GM12878 (cell line): ENCODE data around the gene BSPRY. TPM values are rescaled to one million over a fixed set of nuclear protein-coding genes. Genes with fewer than 3 reads are reported as not detected.

Experiments
- ATAC-seq: fragments of 200-7000 bp; cut with Tn5 transposase; 3 replicates; pipeline ENCODE4 v1.9.1; 2020; ENCODE audit warnings: mild to moderate bottlenecking, moderate library complexity
- BruUV-seq: library from RNA; stranded (reverse); fragments of 400-500 nt; replicated peaks from 2 replicates; lab custom pipeline; 2021; lab: Mats Ljungman, UMichigan
- CTCF ChIA-PET: fragments of 300-600 bp; sonication (Branson Sonifier 250); formaldehyde crosslinking; extraction: SDS; loops from one replicate; lab custom pipeline; 2021; ENCODE audit warnings: inconsistent platforms; lab: Yijun Ruan, JAX
- POLR2A ChIA-PET: fragments of 350-600 bp; formaldehyde crosslinking; extraction: SDS; loops from one replicate; lab custom pipeline; 2021; ENCODE audit warnings: inconsistent platforms; lab: Charles Lee
- RAD21 ChIA-PET: fragments of 300-600 bp; sonication (Branson Sonifier 250); formaldehyde crosslinking; loops from one replicate; lab custom pipeline; 2023; ENCODE audit warnings: antibody characterized with exemption; ENCODE audit not compliant: unreplicated experiment; lab: Charles Lee
- SMC1A ChIA-PET: fragments of 300-600 bp; sonication (Branson Sonifier 250); formaldehyde crosslinking; loops from one replicate; lab custom pipeline; 2023; ENCODE audit not compliant: unreplicated experiment, uncharacterized antibody; lab: Charles Lee
- DNase-seq: peaks from one replicate; pipeline ENCODE4 v3.0.0-alpha.2; 2011; ENCODE audit warnings: low read depth, low spot score
- FAIRE-seq: peaks from 3 replicates; lab custom pipeline; 2011; peaks lifted over from hg19 to GRCh38; lab: Jason Lieb, UNC
- H2AFZ ChIP-seq: 2 replicates; pipeline ENCODE4 v1.6.0; 2011; ENCODE audit warnings: low read depth, low read length, control low read depth; ENCODE audit not compliant: control insufficient read depth
- H3K27ac ChIP-seq: 2 replicates; pipeline ENCODE4 v1.5.1; 2011; ENCODE audit warnings: control low read depth; ENCODE audit not compliant: control insufficient read depth, insufficient read depth
- H3K27me3 ChIP-seq, 2 experiments: replicated peaks in 1 of 2; 2 replicates each; pipeline versions ENCODE4 v1.6.0 to v1.6.1; 2011; ENCODE audit warnings: low read length in 1 of 2; ENCODE audit not compliant: control insufficient read depth in 2 of 2, insufficient read depth in 2 of 2
- H3K36me3 ChIP-seq, 2 experiments: 2 replicates each; pipeline ENCODE4 v1.5.1; 2011; ENCODE audit warnings: low read length in 1 of 2; ENCODE audit not compliant: control insufficient read depth in 2 of 2, insufficient read depth in 2 of 2
- H3K4me1 ChIP-seq: 2 replicates; pipeline ENCODE4 v1.6.1; 2011; ENCODE audit warnings: mild to moderate bottlenecking, low read length, moderate library complexity, mixed read lengths; ENCODE audit not compliant: control insufficient read depth, insufficient read depth
- H3K4me2 ChIP-seq: 2 replicates; pipeline ENCODE4 v1.6.0; 2011; ENCODE audit warnings: control low read depth; ENCODE audit not compliant: control insufficient read depth, insufficient read depth
- H3K4me3 ChIP-seq: fragments of 200-600 bp; sonication (generic); 2 replicates; pipeline ENCODE4 v1.5.1; 2016
- H3K79me2 ChIP-seq: 2 replicates; pipeline ENCODE4 v1.6.0; 2011; ENCODE audit warnings: low read length; ENCODE audit not compliant: control insufficient read depth, insufficient read depth
- H3K9ac ChIP-seq: 2 replicates; pipeline ENCODE4 v1.8.0; 2011; ENCODE audit warnings: low read length, control low read depth, mixed read lengths; ENCODE audit not compliant: control insufficient read depth, insufficient read depth
- H3K9me3 ChIP-seq: replicated peaks from 3 replicates; pipeline ENCODE4 v1.5.1; 2011; ENCODE audit warnings: mild to moderate bottlenecking, low read length; ENCODE audit not compliant: control insufficient read depth, insufficient read depth
- H4K20me1 ChIP-seq: 2 replicates; pipeline ENCODE4 v1.6.0; 2011; ENCODE audit not compliant: control insufficient read depth, insufficient read depth
- CHD2 ChIP-seq: IDR thresholded peaks from 2 replicates; pipeline ENCODE4 v1.6.1; 2011; ENCODE audit warnings: low read depth, low read length, improper control_type of control experiment, borderline replicate concordance
- CREM ChIP-seq: IDR thresholded peaks from 2 replicates; pipeline ENCODE4 v1.6.1; 2014; ENCODE audit warnings: antibody characterized with exemption, low read depth
- DPF2 ChIP-seq: fragments of 450-650 bp; IDR thresholded peaks from 2 replicates; pipeline ENCODE4 v1.6.1; 2017; ENCODE audit warnings: mild to moderate bottlenecking
- EGR1 ChIP-seq, 2 experiments: IDR thresholded peaks; 1 replicate in 1 of 2; 2 replicates in 1 of 2; pipeline ENCODE4 v1.6.1; 2011 to 2012; ENCODE audit warnings: low read depth in 2 of 2, low read length in 2 of 2, borderline replicate concordance in 1 of 2, mild to moderate bottlenecking in 1 of 2, moderate library complexity in 1 of 2
- IRF4 ChIP-seq: IDR thresholded peaks from 2 replicates; pipeline ENCODE4 v1.6.1; 2011; ENCODE audit warnings: low read depth, low read length
- MYC ChIP-seq: IDR thresholded peaks from 2 replicates; pipeline ENCODE4 v1.6.1; 2011; ENCODE audit warnings: mild to moderate bottlenecking, low read length, moderate library complexity, inconsistent platforms; ENCODE audit not compliant: insufficient read depth, insufficient replicate concordance, insufficient read length, severe bottlenecking
- PAX8 ChIP-seq: fragments of 450-650 bp; IDR thresholded peaks from 2 replicates; pipeline ENCODE4 v1.6.1; 2017; ENCODE audit warnings: mild to moderate bottlenecking, moderate library complexity
- SMARCA5 ChIP-seq: fragments of 450-650 bp; IDR thresholded peaks from 2 replicates; pipeline ENCODE4 v1.6.1; 2017; ENCODE audit warnings: mild to moderate bottlenecking
- SP1 ChIP-seq: IDR thresholded peaks from one replicate; pipeline ENCODE4 v1.6.1; 2011; ENCODE audit warnings: low read depth, low read length
- SUZ12 ChIP-seq: fragments of 200-600 bp; sonication (generic); IDR thresholded peaks from one replicate; pipeline ENCODE4 v1.6.1; 2018; ENCODE audit warnings: antibody characterized with exemption, mild to moderate bottlenecking; ENCODE audit not compliant: unreplicated experiment
- ZNF622 ChIP-seq: fragments of 450-650 bp; IDR thresholded peaks from 2 replicates; pipeline ENCODE4 v1.6.1; 2017; ENCODE audit warnings: mild to moderate bottlenecking, inconsistent platforms
- WGBS: methylation state at CpG from one replicate; pipeline ENCODE4 v1.1.6; 2016; ENCODE audit warnings: low lambda C conversion rate; ENCODE audit not compliant: insufficient replicate concordance, insufficient coverage; ENCODE audit errors: missing lambda C conversion rate; 5-methylcytosine and 5-hydroxymethylcytosine counted together
- in situ Hi-C: fragments of 300-500 bp; cut with MboI; formaldehyde crosslinking; loops from 9 replicates; pipeline ENCODE4 v1.14.3; 2018; ENCODE audit warnings: mixed read lengths
- intact Hi-C: fragments of 100-400 bp; cut with micrococcal nuclease; formaldehyde crosslinking; loops from one replicate; pipeline ENCODE4 v1.14.2; 2022; ENCODE audit not compliant: unreplicated experiment
- polyA plus RNA-seq, 11 experiments: library from polyadenylated mRNA; depleted of rRNA in 4 of 11; unstranded in 6 of 11; stranded (reverse) in 5 of 11; fragments of >200 nt; fragmentation: Nextera tagmentation in 4 of 11; fragmentation: Illumina TruSeq in 1 of 11; extraction: Ambion mirVana in 4 of 11; extraction: Trizol in 1 of 11; gene quantifications; 1 replicate in 1 of 11; 2 replicates in 10 of 11; pipeline versions ENCODE4 v1.2.1 to v1.2.3, GENCODE V29; 2011 to 2016; ENCODE audit warnings: inconsistent platforms in 2 of 11, missing spikeins in 2 of 11, low read depth in 1 of 11
- total RNA-seq, 4 experiments: library from RNA; depleted of rRNA in 3 of 4; stranded (reverse); fragments of >200 nt in 3 of 4; fragmentation: Illumina TruSeq in 1 of 4; extraction: Trizol in 1 of 4; gene quantifications; 2 replicates each; pipeline versions ENCODE4 v1.2.1 to v1.2.3, GENCODE V29; 2013 to 2021
- TF ChIP-seq, protein P1 (sequence below): fragments of 450-650 bp; formaldehyde crosslinking; IDR thresholded peaks from 2 replicates; pipeline ENCODE4 v1.5.0; 2022; ENCODE audit warnings: mild to moderate bottlenecking, missing genetic modification characterization
- TF ChIP-seq, protein P2 (sequence below): IDR thresholded peaks from 2 replicates; pipeline ENCODE4 v1.6.1; 2011; ENCODE audit warnings: borderline replicate concordance, low read depth, mild to moderate bottlenecking, moderate library complexity, low read length; ENCODE audit not compliant: insufficient read depth, poor library complexity, severe bottlenecking
- TF ChIP-seq, protein P3 (sequence below): IDR thresholded peaks from 2 replicates; pipeline ENCODE4 v1.6.1; 2011; ENCODE audit warnings: low read depth, low read length, improper control_type of control experiment, borderline replicate concordance
- TF ChIP-seq, protein P4 (sequence below): fragments of 450-650 bp; IDR thresholded peaks from 2 replicates; pipeline ENCODE4 v1.6.1; 2017; ENCODE audit warnings: mild to moderate bottlenecking

Gene BSPRY
- total and polyA plus RNA-seq, 10 of the 15 experiments (the other 5 are each of a cell fraction or from before 2014, with no cell fraction given) = 0.45 to 6.3 (median 4.1) TPM

DNA sequence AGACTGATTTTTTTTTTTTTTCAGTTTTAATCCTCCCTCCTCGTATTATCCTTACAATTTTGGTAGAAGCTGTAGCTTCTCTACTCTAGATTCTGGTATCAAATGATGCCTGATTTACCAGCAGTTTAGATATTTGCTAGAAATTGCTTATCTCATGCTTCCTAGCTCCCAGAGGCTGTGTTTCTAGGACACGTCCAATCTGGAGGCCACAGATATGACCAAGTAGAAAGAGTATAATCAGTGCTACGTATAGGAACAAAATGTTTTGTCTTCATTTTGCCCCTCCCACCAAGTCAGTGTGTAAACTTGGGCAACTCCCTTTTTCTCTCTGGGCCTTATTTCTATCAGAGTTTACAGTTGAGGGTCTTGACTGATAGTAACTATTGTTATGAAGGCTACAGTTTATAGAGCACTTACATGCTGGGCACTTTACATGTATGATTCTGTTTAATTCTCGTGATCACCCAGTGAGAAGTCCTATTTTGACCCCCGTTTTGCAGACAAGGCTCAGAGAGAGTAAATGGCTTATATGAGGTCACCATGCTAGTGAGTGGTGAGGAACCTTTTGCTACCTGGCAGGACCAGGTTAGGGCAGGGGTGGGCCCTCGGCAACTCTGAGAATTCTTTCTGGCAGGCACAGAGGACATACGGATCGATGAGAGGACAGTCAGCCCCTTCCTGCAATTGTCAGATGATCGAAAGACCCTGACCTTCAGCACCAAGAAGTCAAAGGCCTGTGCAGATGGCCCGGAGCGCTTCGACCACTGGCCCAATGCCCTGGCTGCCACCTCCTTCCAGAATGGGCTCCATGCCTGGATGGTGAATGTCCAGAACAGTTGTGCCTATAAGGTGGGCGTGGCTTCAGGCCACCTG, 19.9 kb downstream of the BSPRY start:
- DNase-seq (no peak), ATAC-seq (no peak), FAIRE-seq (no peak)
- H2AFZ ChIP-seq = no peak overlapping the region
- intact Hi-C loops (no loop called here), in situ Hi-C loops (no loop called here)
- H3K79me2 ChIP-seq = no peaks in the 10 kb centered on the region
- no peak overlapping the region for H3K9ac ChIP-seq
- H4K20me1 ChIP-seq = no peaks in the 10 kb centered on the region
- 48% methylated on average over 13 of the region's 13 CpGs for WGBS
- ChIA-PET RAD21 (no interaction called here), CTCF (interaction anchor here (0.6 kb wide), 1 partner anchor 75 kb away, joined by 4 read pairs; no protein-coding TSS in a partner anchor), POLR2A (interaction anchor here (1.0 kb wide), 1 partner anchor 36 kb away, joined by 3 read pairs; no protein-coding TSS in a partner anchor), SMC1A (no interaction called here)
- no peak overlapping the region for H3K27ac ChIP-seq
- no TSS peak for BruUV-seq
- TF ChIP-seq CHD2 (no peak), DPF2 (no peak), CREM (no peak), EGR1 (IDR thresholded peaks at IDR 0.05; ENCODE audit: borderline replicate concordance in 1 of 2, low read depth in 2 of 2, low read length in 2 of 2) (no peak), SP1 (no peak), SMARCA5 (no peak), SUZ12 (no peak), ZNF622 (no peak), MYC (no peak), IRF4 (no peak), PAX8 (no peak)
- TF ChIP-seq, protein P1, sequence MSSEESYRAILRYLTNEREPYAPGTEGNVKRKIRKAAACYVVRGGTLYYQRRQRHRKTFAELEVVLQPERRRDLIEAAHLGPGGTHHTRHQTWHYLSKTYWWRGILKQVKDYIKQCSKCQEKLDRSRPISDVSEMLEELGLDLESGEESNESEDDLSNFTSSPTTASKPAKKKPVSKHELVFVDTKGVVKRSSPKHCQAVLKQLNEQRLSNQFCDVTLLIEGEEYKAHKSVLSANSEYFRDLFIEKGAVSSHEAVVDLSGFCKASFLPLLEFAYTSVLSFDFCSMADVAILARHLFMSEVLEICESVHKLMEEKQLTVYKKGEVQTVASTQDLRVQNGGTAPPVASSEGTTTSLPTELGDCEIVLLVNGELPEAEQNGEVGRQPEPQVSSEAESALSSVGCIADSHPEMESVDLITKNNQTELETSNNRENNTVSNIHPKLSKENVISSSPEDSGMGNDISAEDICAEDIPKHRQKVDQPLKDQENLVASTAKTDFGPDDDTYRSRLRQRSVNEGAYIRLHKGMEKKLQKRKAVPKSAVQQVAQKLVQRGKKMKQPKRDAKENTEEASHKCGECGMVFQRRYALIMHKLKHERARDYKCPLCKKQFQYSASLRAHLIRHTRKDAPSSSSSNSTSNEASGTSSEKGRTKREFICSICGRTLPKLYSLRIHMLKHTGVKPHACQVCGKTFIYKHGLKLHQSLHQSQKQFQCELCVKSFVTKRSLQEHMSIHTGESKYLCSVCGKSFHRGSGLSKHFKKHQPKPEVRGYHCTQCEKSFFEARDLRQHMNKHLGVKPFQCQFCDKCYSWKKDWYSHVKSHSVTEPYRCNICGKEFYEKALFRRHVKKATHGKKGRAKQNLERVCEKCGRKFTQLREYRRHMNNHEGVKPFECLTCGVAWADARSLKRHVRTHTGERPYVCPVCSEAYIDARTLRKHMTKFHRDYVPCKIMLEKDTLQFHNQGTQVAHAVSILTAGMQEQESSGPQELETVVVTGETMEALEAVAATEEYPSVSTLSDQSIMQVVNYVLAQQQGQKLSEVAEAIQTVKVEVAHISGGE (CRISPR knock-in tag) = no peak
- TF ChIP-seq, protein P2, sequence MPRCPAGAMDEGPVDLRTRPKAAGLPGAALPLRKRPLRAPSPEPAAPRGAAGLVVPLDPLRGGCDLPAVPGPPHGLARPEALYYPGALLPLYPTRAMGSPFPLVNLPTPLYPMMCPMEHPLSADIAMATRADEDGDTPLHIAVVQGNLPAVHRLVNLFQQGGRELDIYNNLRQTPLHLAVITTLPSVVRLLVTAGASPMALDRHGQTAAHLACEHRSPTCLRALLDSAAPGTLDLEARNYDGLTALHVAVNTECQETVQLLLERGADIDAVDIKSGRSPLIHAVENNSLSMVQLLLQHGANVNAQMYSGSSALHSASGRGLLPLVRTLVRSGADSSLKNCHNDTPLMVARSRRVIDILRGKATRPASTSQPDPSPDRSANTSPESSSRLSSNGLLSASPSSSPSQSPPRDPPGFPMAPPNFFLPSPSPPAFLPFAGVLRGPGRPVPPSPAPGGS = no peak
- TF ChIP-seq, protein P3, sequence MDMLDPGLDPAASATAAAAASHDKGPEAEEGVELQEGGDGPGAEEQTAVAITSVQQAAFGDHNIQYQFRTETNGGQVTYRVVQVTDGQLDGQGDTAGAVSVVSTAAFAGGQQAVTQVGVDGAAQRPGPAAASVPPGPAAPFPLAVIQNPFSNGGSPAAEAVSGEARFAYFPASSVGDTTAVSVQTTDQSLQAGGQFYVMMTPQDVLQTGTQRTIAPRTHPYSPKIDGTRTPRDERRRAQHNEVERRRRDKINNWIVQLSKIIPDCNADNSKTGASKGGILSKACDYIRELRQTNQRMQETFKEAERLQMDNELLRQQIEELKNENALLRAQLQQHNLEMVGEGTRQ = no peak
- TF ChIP-seq, protein P4, sequence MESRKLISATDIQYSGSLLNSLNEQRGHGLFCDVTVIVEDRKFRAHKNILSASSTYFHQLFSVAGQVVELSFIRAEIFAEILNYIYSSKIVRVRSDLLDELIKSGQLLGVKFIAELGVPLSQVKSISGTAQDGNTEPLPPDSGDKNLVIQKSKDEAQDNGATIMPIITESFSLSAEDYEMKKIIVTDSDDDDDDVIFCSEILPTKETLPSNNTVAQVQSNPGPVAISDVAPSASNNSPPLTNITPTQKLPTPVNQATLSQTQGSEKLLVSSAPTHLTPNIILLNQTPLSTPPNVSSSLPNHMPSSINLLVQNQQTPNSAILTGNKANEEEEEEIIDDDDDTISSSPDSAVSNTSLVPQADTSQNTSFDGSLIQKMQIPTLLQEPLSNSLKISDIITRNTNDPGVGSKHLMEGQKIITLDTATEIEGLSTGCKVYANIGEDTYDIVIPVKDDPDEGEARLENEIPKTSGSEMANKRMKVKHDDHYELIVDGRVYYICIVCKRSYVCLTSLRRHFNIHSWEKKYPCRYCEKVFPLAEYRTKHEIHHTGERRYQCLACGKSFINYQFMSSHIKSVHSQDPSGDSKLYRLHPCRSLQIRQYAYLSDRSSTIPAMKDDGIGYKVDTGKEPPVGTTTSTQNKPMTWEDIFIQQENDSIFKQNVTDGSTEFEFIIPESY = no peak
- H3K4me3 ChIP-seq = no peak overlapping the region
- H3K36me3 ChIP-seq = peaks cover 3 to 5% of the 10 kb centered on the region in 2 experiments
- no peak overlapping the region for H3K4me2 ChIP-seq
- H3K9me3 ChIP-seq = no peaks in the 10 kb centered on the region
- H3K4me1 ChIP-seq = peaks cover 16% of the 10 kb centered on the region
- H3K27me3 ChIP-seq = no peaks in the 10 kb centered on the region
